D721Med (cell line): ENCODE data around the gene ZNF107.

Source experiments
- DNase-seq: peaks from one replicate; pipeline ENCODE4 v3.0.0; 2011; ENCODE audit warnings: low spot score; ENCODE audit not compliant: insufficient read length
- FAIRE-seq: peaks from 2 replicates; lab custom pipeline; 2011; peaks lifted over from hg19 to GRCh38; lab: Jason Lieb, UNC
- TF ChIP-seq, protein P1 (sequence below): IDR thresholded peaks from 2 replicates; pipeline ENCODE4 v1.5.1; 2012; ENCODE audit warnings: mild to moderate bottlenecking, control low read depth; ENCODE audit not compliant: insufficient read depth; ENCODE audit errors: missing control alignments

The ZNF107 gene

DNA sequence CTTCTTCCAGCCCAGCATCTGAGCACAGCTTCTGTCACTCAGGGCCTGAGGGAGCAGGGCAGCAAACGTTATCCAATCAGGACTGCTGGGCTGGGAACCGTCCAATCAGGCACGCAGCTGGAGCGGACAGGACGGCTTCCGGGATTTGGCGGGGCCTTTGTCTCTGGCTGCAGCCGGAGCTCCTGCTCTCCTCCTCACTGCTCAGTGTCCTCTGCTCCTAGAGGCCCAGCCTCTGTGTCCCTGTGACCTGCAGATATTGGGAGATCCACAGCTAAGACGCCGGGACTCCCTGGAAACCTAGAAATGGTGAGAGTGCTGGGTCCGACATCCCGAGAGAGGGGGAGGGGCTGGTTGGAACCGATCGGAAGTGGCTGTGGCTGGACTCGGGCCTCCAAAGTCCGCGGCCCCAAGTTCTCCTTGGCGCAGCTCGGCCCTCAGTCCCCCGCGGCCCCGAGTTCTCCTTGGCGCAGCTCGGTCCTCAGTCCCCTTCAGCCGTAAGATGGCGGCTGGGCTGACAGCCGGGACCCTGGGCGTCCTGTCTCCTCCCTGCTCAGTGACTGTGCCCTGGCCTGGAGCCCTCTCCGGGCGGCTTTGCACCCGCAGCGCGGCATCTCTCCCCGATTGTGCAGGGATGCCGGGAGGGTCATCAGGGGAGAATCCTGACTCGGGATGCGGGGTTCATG is at the start of gene ZNF107:
ZNF107 (plus strand) TSS at position 154 of the 683 bp plus-strand sequence; CDS start at position 304, 150 bp downstream.
- no peak for FAIRE-seq
- TF ChIP-seq, protein P1, sequence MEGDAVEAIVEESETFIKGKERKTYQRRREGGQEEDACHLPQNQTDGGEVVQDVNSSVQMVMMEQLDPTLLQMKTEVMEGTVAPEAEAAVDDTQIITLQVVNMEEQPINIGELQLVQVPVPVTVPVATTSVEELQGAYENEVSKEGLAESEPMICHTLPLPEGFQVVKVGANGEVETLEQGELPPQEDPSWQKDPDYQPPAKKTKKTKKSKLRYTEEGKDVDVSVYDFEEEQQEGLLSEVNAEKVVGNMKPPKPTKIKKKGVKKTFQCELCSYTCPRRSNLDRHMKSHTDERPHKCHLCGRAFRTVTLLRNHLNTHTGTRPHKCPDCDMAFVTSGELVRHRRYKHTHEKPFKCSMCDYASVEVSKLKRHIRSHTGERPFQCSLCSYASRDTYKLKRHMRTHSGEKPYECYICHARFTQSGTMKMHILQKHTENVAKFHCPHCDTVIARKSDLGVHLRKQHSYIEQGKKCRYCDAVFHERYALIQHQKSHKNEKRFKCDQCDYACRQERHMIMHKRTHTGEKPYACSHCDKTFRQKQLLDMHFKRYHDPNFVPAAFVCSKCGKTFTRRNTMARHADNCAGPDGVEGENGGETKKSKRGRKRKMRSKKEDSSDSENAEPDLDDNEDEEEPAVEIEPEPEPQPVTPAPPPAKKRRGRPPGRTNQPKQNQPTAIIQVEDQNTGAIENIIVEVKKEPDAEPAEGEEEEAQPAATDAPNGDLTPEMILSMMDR = no peak
- peak; percentile 70 for DNase-seq

DNA sequence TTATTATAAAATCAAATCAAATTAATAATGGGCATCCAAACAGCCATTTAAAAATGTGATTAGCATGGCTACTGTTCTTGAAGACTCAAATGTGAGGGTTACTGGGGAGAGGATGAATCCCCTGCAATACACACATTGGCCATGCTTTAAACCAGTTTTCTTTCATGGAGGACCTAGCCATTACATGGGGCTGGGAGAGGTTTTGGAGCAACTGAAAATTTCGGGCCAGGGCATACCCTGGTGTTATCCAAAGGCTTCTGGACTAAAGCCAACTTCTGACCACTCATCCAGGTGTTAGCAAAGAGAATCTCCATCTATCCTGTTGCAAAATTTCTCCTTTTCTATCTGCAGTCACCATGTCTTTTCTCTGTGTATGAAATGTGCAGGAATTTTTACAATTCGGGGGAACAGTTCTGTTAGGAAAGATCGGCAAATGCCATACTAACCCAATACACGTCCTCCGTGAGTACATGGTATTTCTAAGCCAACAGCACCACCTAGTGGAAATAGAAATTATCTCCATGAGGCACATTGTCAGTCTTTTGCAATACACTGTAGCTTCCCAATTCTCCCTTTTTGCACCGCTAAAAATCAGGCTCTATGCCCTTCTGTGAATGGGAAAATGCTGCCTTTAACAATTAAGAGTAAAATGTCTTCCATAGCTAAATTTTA is 47.0 kb upstream of the ZNF107 start:
- TF ChIP-seq, protein P1 = peak; percentile 51
- DNase-seq = no peak

DNA sequence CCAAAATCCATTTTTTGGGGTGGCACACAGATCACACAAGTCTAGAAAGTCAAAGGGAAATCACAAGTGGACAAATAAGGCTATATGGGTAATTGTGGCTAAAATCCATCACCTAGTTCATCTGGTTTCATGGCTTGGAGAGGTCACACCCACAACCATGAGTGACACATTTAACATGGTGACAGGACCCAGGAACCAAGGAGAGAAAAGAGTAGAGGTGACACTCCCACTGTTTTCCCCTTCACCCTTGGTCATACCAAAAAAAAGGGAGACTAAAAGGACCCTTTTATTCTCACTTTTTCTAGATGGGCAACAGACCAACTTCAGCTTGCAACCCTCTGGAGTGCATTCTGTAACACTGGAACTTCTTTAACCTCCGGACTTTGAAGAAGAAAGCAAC is 46.2 kb upstream of the ZNF107 start:
- FAIRE-seq (no peak), DNase-seq (no peak)
- TF ChIP-seq, protein P1 = no peak

More for the DNA sequence above, 47.0 kb upstream of the ZNF107 start:
- FAIRE-seq = no peak

DNA sequence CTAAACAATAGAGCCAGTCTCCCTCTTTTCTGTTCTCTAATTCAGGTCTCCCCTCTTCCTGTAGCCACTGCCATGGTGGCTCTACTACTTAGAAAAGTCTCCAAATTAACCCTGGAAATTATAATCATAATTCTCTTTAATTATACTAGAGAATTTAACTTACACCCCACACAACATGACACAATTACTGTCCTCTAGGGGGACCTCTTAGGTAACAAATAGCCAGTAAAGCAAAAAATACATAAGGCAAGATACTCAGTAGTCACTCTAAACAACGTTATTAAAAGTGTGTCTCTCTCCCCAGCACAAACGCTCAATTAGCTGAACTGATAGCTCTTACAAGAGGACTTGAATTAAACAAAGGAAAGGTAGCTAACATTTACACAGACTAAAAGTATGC is 44.3 kb upstream of the ZNF107 start:
- TF ChIP-seq, protein P1 = no peak
- FAIRE-seq (no peak), DNase-seq (no peak)

DNA sequence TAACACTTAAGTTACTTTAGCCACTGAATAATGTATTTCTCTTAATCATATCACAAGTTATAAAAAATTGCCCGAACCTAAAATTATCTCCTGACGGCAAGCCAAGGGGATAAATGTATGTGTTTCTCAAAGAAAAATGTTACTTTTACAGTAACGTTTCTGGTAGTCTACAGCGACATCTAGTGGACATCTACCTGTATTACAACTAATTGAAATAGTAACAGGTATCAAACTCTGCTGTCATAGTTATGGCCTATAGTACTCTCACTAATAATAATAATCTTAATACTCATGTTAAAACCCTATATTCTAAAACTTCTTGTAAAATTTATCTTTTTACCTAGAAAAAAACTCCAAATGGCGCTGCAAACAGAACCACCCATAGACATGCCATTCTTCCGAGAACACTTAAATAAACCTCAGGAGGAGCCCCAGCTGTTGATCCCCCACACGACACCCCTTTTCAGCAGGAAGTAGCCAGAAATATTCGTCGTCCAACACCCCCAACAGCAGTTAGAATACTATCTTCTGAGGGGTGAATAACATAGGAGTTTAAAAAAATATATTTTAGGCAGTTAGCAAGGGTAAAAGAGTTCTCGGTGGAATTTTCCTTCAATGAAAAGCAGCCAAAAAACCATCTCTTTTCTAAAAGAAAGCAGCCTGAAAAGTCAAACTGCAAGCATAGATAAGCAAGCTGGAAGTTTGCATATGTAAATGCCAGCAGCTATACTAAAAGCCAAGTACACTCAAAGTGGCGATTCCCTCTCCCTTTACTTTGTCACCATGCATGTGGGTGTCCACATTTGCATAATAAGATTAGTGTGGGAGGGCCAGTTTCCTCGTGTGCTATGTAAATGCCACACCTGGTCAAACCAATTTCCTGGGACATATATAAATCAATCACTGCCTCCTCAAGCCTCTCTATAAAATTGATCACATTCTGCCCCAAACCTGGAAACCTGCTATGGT is 40.5 kb upstream of the ZNF107 start:
- DNase-seq (no peak), FAIRE-seq (peak; percentile 80)
- TF ChIP-seq, protein P1 = peak; percentile 46

DNA sequence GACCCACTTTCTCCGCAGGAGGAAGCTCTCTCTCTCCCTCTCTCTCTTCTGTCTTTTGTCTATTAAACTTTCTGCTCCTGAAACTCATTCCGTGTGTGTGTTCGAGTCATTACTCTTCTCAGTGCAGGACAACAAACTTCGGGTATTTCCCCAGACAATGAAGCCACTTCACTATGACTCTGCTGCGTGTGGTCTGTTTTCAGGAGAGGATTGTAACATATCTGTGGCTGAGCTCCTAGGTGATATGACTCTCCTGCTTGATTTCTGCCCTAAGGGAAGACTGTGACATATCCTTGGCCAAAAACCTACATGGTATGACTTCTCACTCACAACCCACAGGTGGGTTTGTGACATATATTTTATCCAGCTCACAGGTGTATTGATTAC is 39.9 kb upstream of the ZNF107 start:
- TF ChIP-seq, protein P1 = no peak
- DNase-seq (no peak), FAIRE-seq (no peak)
